CD4-positive, alpha-beta memory T cell (primary cell): ENCODE data around the gene MRPL53. TPM values are rescaled to one million over a fixed set of nuclear protein-coding genes. Genes with fewer than 3 reads are reported as not detected.

Source experiments
- CTCF ChIA-PET: fragments of 350-600 bp; sonication (Branson Sonifier 250); formaldehyde crosslinking; loops from one replicate; lab custom pipeline; 2021; ENCODE audit warnings: inconsistent platforms; ENCODE audit not compliant: partially characterized antibody; lab: Charles Lee
- POLR2A ChIA-PET: fragments of 350-600 bp; sonication (Branson Sonifier 250); formaldehyde crosslinking; loops from one replicate; lab custom pipeline; 2021; ENCODE audit not compliant: partially characterized antibody; lab: Charles Lee
- DNase-seq, 5 donors: peaks; one replicate each; pipeline versions ENCODE4 v3.0.0 to v3.0.0-alpha.2; 2020 to 2022; ENCODE audit warnings: mixed read lengths in 1 of 5
- H3K27ac ChIP-seq: one replicate; pipeline ENCODE4 v1.7.0; 2013; ENCODE audit warnings: low read depth, low read length
- H3K27me3 ChIP-seq: 2 replicates; pipeline ENCODE4 v1.7.0; 2013; ENCODE audit warnings: mild to moderate bottlenecking, low read length, moderate library complexity; ENCODE audit not compliant: insufficient read depth
- H3K36me3 ChIP-seq: 2 replicates; pipeline ENCODE4 v1.7.0; 2013; ENCODE audit warnings: mild to moderate bottlenecking, low read length, moderate library complexity; ENCODE audit not compliant: insufficient read depth
- H3K4me1 ChIP-seq: 2 replicates; pipeline ENCODE4 v1.7.0; 2013; ENCODE audit warnings: mild to moderate bottlenecking, low read length, moderate library complexity; ENCODE audit not compliant: insufficient read depth
- H3K4me3 ChIP-seq, 2 donors: one replicate each; pipeline ENCODE4 v1.7.0; 2013; ENCODE audit warnings: low read length in 2 of 2, mild to moderate bottlenecking in 1 of 2
- H3K9me3 ChIP-seq, 2 donors: one replicate each; pipeline ENCODE4 v1.7.0; 2013; ENCODE audit warnings: low read length in 2 of 2, control low read depth in 1 of 2; ENCODE audit not compliant: control insufficient read depth in 1 of 2
- H3K27ac Mint-ChIP-seq, 7 donors: one replicate each; pipeline ENCODE4 v1.8.0; 2020 to 2021; ENCODE audit warnings: mixed read lengths in 7 of 7, mild to moderate bottlenecking in 6 of 7, inconsistent platforms in 3 of 7, moderate library complexity in 3 of 7
- H3K27me3 Mint-ChIP-seq, 2 donors: one replicate each; pipeline ENCODE4 v1.8.0; 2020 to 2021; ENCODE audit warnings: mixed read lengths in 2 of 2
- H3K36me3 Mint-ChIP-seq, 2 donors: one replicate each; pipeline ENCODE4 v1.8.0; 2020 to 2021; ENCODE audit warnings: mixed read lengths in 2 of 2, inconsistent platforms in 1 of 2, mild to moderate bottlenecking in 1 of 2
- H3K4me1 Mint-ChIP-seq, 4 donors: one replicate each; pipeline ENCODE4 v1.8.0; 2020 to 2021; ENCODE audit warnings: mixed read lengths in 4 of 4, mild to moderate bottlenecking in 1 of 4
- H3K4me3 Mint-ChIP-seq, 8 donors: one replicate each; pipeline ENCODE4 v1.8.0; 2020 to 2021; ENCODE audit warnings: mixed read lengths in 8 of 8, mild to moderate bottlenecking in 7 of 8, moderate library complexity in 6 of 8, inconsistent platforms in 3 of 8
- H3K9me3 Mint-ChIP-seq, 8 donors: one replicate each; pipeline ENCODE4 v1.8.0; 2020 to 2021; ENCODE audit warnings: mixed read lengths in 8 of 8, mild to moderate bottlenecking in 5 of 8, inconsistent platforms in 3 of 8, moderate library complexity in 1 of 8
- intact Hi-C: fragments of 100-400 bp; cut with micrococcal nuclease; formaldehyde crosslinking; loops from one replicate; pipeline ENCODE4 v1.15.1; 2023
- polyA plus RNA-seq, 2 donors: library from polyadenylated mRNA; unstranded; fragments of 300-500 nt; fragmentation: Illumina TruSeq; gene quantifications; one replicate each; pipeline ENCODE4 v1.2.3, GENCODE V29; 2021
- total RNA-seq, 2 experiments: library from RNA; stranded (reverse); gene quantifications; one replicate each; pipeline ENCODE4 v1.2.3, GENCODE V29; 2021

Gene MRPL53
- total and polyA plus RNA-seq, 4 experiments from 2014 or later: 72.8 to 120 (median 89.4) TPM

GRCh38 chr2:74498500-74499266 is 26.2 kb upstream of the MRPL53 start:
- Histone ChIP-seq H3K36me3 (peaks cover 7% of the 10 kb centered on the region), H3K27me3 (peaks cover 31% of the 10 kb centered on the region), H3K4me1 (peaks cover 36% of the 10 kb centered on the region), H3K27ac (no peak overlapping the region), H3K9me3 (no peaks in the 10 kb centered on the region), H3K4me3 (peak overlapping the region; percentile 52 to 64)
- DNase-seq: peak in 3 of 5 donors; percentile 14 to 29 (median 19)
- Mint-ChIP-seq H3K27ac (peak overlapping the region in 4 of 7 donors; percentile 32 to 63 (median 43)), H3K9me3 (no peaks in the 10 kb centered on the region), H3K36me3 (peaks cover under 1 to 9% of the 10 kb centered on the region in 2 donors), H3K4me3 (peak overlapping the region; percentile 78 to 96 (median 89)), H3K27me3 (peaks cover 15 to 45% of the 10 kb centered on the region in 2 donors), H3K4me1 (peaks cover 10 to 56% (median 34%) of the 10 kb centered on the region in 4 donors)
- intact Hi-C loops: no loop called here
- CTCF ChIA-PET: interaction anchor here (1.3 to 2.3 kb wide), 2 partner anchors 16 to 89 kb away, joined by 5 to 9 read pairs; partner anchors contain the start of genes CCDC142 and TTC31
- POLR2A ChIA-PET: interaction anchor here (0.9 to 8.0 kb wide), 7 partner anchors 9 to 40 kb away, joined by 3 to 28 read pairs (median 9); partner anchors contain the start of genes CCDC142, MRPL53, PCGF1 and TTC31

GRCh38 chr2:74497777-74498499 is 25.5 kb upstream of the MRPL53 start:
- peak overlapping the region in 3 of 7 donors; percentile 39 to 63 (median 47) for H3K27ac Mint-ChIP-seq
- H3K36me3 Mint-ChIP-seq: peaks cover 8 to 14% of the 10 kb centered on the region in 2 donors
- peaks cover 28% of the 10 kb centered on the region for H3K27me3 ChIP-seq
- peak overlapping the region; percentile 78 to 96 (median 89) for H3K4me3 Mint-ChIP-seq
- no peaks in the 10 kb centered on the region for H3K9me3 ChIP-seq
- H3K4me1 ChIP-seq: peaks cover 29% of the 10 kb centered on the region
- peak overlapping the region; percentile 52 to 64 for H3K4me3 ChIP-seq
- no peaks in the 10 kb centered on the region for H3K9me3 Mint-ChIP-seq
- CTCF ChIA-PET: interaction anchor here (1.3 to 2.3 kb wide), 2 partner anchors 15 to 90 kb away, joined by 5 to 9 read pairs; partner anchors contain the start of genes CCDC142 and TTC31
- H3K27me3 Mint-ChIP-seq: peaks cover 13 to 40% of the 10 kb centered on the region in 2 donors
- intact Hi-C loops: no loop called here
- peak in 1 of 5 donors; percentile 24 for DNase-seq
- peaks cover 14% of the 10 kb centered on the region for H3K36me3 ChIP-seq
- H3K27ac ChIP-seq: no peak overlapping the region
- H3K4me1 Mint-ChIP-seq: peaks cover 10 to 50% (median 29%) of the 10 kb centered on the region in 4 donors
- POLR2A ChIA-PET: interaction anchor here (0.6 to 8.0 kb wide), 8 partner anchors 9 to 76 kb away, joined by 3 to 28 read pairs (median 6); partner anchors contain the start of genes CCDC142, MRPL53, PCGF1 and TTC31

DNA sequence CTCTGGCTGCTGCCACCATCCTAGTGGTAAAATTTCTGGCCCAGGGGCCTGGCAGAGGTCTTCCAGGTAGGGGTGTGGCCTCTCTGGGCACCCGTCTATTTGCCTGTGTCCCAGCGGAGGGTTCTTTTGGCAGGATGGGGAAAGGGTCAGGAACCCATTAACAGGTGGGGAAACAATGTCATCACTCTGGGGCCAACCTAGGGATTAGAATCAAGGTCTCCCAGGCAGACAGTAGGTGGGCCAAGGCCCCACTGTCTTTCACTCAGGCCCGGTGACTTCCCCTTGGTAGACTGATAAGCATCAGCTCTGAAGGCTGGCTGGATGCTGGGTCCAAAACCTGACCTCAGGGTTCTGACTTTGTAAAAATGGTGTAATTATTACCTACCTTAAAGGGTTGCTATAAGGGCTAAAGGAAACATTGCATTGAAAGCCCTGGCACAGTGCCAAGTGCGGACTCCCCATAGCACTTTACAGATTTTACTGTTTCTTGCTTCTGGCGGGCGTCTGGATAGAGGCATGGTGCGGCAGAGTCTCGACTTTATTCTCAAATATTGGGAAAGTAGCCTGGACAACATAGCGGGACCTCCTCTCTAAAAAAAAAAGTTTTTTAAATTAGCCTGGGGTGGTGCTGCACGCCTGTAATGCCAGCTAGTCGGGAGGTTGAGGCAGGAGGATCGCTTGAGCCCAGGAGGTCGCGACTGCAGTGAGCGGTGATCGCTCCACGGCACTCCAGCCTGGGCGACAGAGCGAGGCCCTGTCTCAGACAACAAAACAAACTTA is 24.7 kb upstream of the MRPL53 start:
- CTCF ChIA-PET: interaction anchor here (1.3 to 2.3 kb wide), 2 partner anchors 15 to 91 kb away, joined by 5 to 9 read pairs; partner anchors contain the start of genes CCDC142 and TTC31
- H3K36me3 ChIP-seq: peaks cover 22% of the 10 kb centered on the region
- Mint-ChIP-seq H3K9me3 (no peaks in the 10 kb centered on the region), H3K36me3 (peaks cover 14 to 20% of the 10 kb centered on the region in 2 donors), H3K4me1 (peaks cover 10 to 43% (median 22%) of the 10 kb centered on the region in 4 donors), H3K27me3 (peaks cover 11 to 35% of the 10 kb centered on the region in 2 donors), H3K4me3 (peak overlapping the region; percentile 70 to 96 (median 88)), H3K27ac (peak overlapping the region in 1 of 7 donors; percentile 31)
- H3K4me1 ChIP-seq: peaks cover 21% of the 10 kb centered on the region
- intact Hi-C loops: no loop called here
- DNase-seq: no peak
- no peaks in the 10 kb centered on the region for H3K9me3 ChIP-seq
- H3K27me3 ChIP-seq: peaks cover 20% of the 10 kb centered on the region
- peak overlapping the region in 1 of 2 donors; percentile 52 for H3K4me3 ChIP-seq
- H3K27ac ChIP-seq: no peak overlapping the region
- POLR2A ChIA-PET: interaction anchor here (0.6 to 8.0 kb wide), 10 partner anchors 9 to 505 kb away, joined by 3 to 28 read pairs (median 4); partner anchors contain the start of genes CCDC142, MRPL53, PCGF1 and TTC31

- no peak overlapping the region for H3K27ac ChIP-seq
- no peak for DNase-seq
- no peak overlapping the region for H3K4me3 ChIP-seq
- Mint-ChIP-seq H3K27ac (no peak overlapping the region), H3K4me1 (peaks cover 9 to 28% (median 18%) of the 10 kb centered on the region in 4 donors), H3K4me3 (no peak overlapping the region), H3K36me3 (peaks cover 30 to 37% of the 10 kb centered on the region in 2 donors), H3K27me3 (peaks cover 11 to 18% of the 10 kb centered on the region in 2 donors), H3K9me3 (no peaks in the 10 kb centered on the region)
- ChIA-PET CTCF (interaction anchor here (1.8 kb wide), 1 partner anchor 36 kb away, joined by 5 read pairs; no protein-coding TSS in a partner anchor), POLR2A (interaction anchor here (0.7 to 1.7 kb wide), 3 partner anchors 8 to 15 kb away, joined by 4 read pairs; no protein-coding TSS in a partner anchor)
- peaks cover 21% of the 10 kb centered on the region for H3K4me1 ChIP-seq
- H3K9me3 ChIP-seq: no peaks in the 10 kb centered on the region
- peaks cover 10% of the 10 kb centered on the region for H3K27me3 ChIP-seq
- intact Hi-C loops: no loop called here
- peaks cover 39% of the 10 kb centered on the region for H3K36me3 ChIP-seq
Measured at GRCh38 chr2:74495440-74495839, 23.0 kb upstream of the MRPL53 start.

- no peak for DNase-seq
- ChIA-PET CTCF (interaction anchor here (1.1 to 1.2 kb wide), 2 partner anchors 10 to 94 kb away, joined by 3 to 4 read pairs; no protein-coding TSS in a partner anchor), POLR2A (interaction anchor here (1.1 to 1.7 kb wide), 4 partner anchors 10 to 36 kb away, joined by 3 to 7 read pairs (median 5); partner anchors contain the start of genes AUP1, CCDC142, HTRA2 and TTC31)
- H3K36me3 ChIP-seq: peaks cover 50% of the 10 kb centered on the region
- no peak overlapping the region for H3K4me3 Mint-ChIP-seq
- H3K27ac Mint-ChIP-seq: peak overlapping the region in 1 of 7 donors; percentile 11
- no peaks in the 10 kb centered on the region for H3K9me3 Mint-ChIP-seq
- H3K27me3 Mint-ChIP-seq: peaks cover 4 to 6% of the 10 kb centered on the region in 2 donors
- peaks cover 5% of the 10 kb centered on the region for H3K27me3 ChIP-seq
- peaks cover 40 to 50% of the 10 kb centered on the region in 2 donors for H3K36me3 Mint-ChIP-seq
- peaks cover 11% of the 10 kb centered on the region for H3K4me1 ChIP-seq
- intact Hi-C loops: no loop called here
- H3K9me3 ChIP-seq: no peaks in the 10 kb centered on the region
- no peak overlapping the region for H3K27ac ChIP-seq
- H3K4me1 Mint-ChIP-seq: peaks cover 5 to 14% (median 8%) of the 10 kb centered on the region in 4 donors
- no peak overlapping the region for H3K4me3 ChIP-seq
Measured at GRCh38 chr2:74493546-74493945, 21.1 kb upstream of the MRPL53 start.
